Left lobe of liver (tissue), 2 donors: Measurements from ENCODE around the gene TLK2. TPM values are rescaled to one million over a fixed set of nuclear protein-coding genes. Genes with fewer than 3 reads are reported as not detected.
A peak's percentile ranks its signal among the peaks of the same experiment; 100 is the strongest.
"Not testable (repeated sequence)": the region's sequence is repeated elsewhere in the genome, so short reads cannot be mapped to it uniquely, and the experiment has no call there.

Source experiments
- ATAC-seq: fragments of 200-7000 bp; cut with Tn5 transposase; one replicate; pipeline ENCODE4 v1.9.1; 2020; ENCODE audit warnings: mild to moderate bottlenecking, moderate library complexity
- DNase-seq: peaks from one replicate; pipeline ENCODE4 v3.0.0-alpha.2; 2020; ENCODE audit warnings: low spot score
- total RNA-seq: library from RNA; stranded (reverse); gene quantifications from one replicate; pipeline ENCODE4 v1.2.1, GENCODE V29; 2021
- donor health status: DM: no; HTN: no; CAD: no; lungs with moderate emphysema.
- donor health status: DM: no; HTN: yes; CAD: no.

Gene TLK2
- total RNA-seq = 11.4 TPM

- peak; percentile 80 for ATAC-seq
- peak; percentile 78 for DNase-seq
Measured at GRCh38 chr17:62478424-62478879, at the start of gene TLK2. Gene TLK2, plus strand, starts transcription at chr17:62478825. Its CDS starts 2,301 bp downstream, at chr17:62481126.

GRCh38 chr17:62435251-62435650 is 43.4 kb upstream of the TLK2 start:
- not testable (repeated sequence) for DNase-seq, ATAC-seq

GRCh38 chr17:62441181-62441580 is 37.4 kb upstream of the TLK2 start:
- ATAC-seq = not testable (repeated sequence)

GRCh38 chr17:62444063-62444462 is 34.6 kb upstream of the TLK2 start:
- ATAC-seq (peak; percentile 36), DNase-seq (no peak)

More at GRCh38 chr17:62441181-62441580, 37.4 kb upstream of the TLK2 start:
- DNase-seq = not testable (repeated sequence)

GRCh38 chr17:62445791-62446190 is 32.8 kb upstream of the TLK2 start:
- not testable (repeated sequence) for ATAC-seq, DNase-seq

GRCh38 chr17:62452195-62452594 is 26.4 kb upstream of the TLK2 start:
- DNase-seq, ATAC-seq: not testable (repeated sequence)

- DNase-seq, ATAC-seq: not testable (repeated sequence)
Measured at GRCh38 chr17:62453041-62453440, 25.6 kb upstream of the TLK2 start.

- ATAC-seq = not testable (repeated sequence)
Measured at GRCh38 chr17:62453656-62454055, 25.0 kb upstream of the TLK2 start.

GRCh38 chr17:62454111-62454510 is 24.5 kb upstream of the TLK2 start:
- ATAC-seq = not testable (repeated sequence)

More at GRCh38 chr17:62453656-62454055, 25.0 kb upstream of the TLK2 start:
- not testable (repeated sequence) for DNase-seq

GRCh38 chr17:62456016-62456415 is 22.6 kb upstream of the TLK2 start:
- DNase-seq (no peak), ATAC-seq (no peak)

More at GRCh38 chr17:62454111-62454510, 24.5 kb upstream of the TLK2 start:
- DNase-seq = not testable (repeated sequence)

GRCh38 chr17:62458483-62458882 is 20.1 kb upstream of the TLK2 start:
- DNase-seq, ATAC-seq: not testable (repeated sequence)

GRCh38 chr17:62464422-62464821 is 14.2 kb upstream of the TLK2 start:
- DNase-seq, ATAC-seq: not testable (repeated sequence)

GRCh38 chr17:62465271-62465670 is 13.4 kb upstream of the TLK2 start:
- DNase-seq, ATAC-seq: not testable (repeated sequence)

GRCh38 chr17:62470666-62471379 is 7.8 kb upstream of the TLK2 start:
- DNase-seq (peak; percentile 53), ATAC-seq (peak; percentile 52)

- not testable (repeated sequence) for DNase-seq, ATAC-seq
Measured at GRCh38 chr17:62471380-62471880, 7.2 kb upstream of the TLK2 start.

- peak; percentile 45 for ATAC-seq
- not testable (repeated sequence) for DNase-seq
Measured at GRCh38 chr17:62473030-62473982, 5.3 kb upstream of the TLK2 start.

- DNase-seq, ATAC-seq: not testable (repeated sequence)
Measured at GRCh38 chr17:62477111-62477510, 1.5 kb upstream of the TLK2 start.

- ATAC-seq (peak; percentile 49), DNase-seq (peak; percentile 60)
Measured at GRCh38 chr17:62477718-62478408, 762 bp upstream of the TLK2 start.

GRCh38 chr17:62478880-62479638 is 434 bp downstream of the TLK2 start:
- peak; percentile 59 for DNase-seq
- peak; percentile 59 for ATAC-seq
